HG02763 (cell line): ENCODE results near the gene TESK1.
A peak's percentile ranks its signal among the peaks of the same experiment; 100 is the strongest.

Experiments used
- ATAC-seq: cut with Tn5 transposase; IDR thresholded peaks from one replicate; pipeline ENCODE4 v1.9.1; 2021; ENCODE audit warnings: mild to moderate bottlenecking, moderate library complexity; ENCODE audit not compliant: unreplicated experiment

Gene TESK1

GRCh38 chr9:35604578-35605350 lies at the start of gene TESK1:
Gene TESK1 (plus strand): TSS chr9:35605262. CDS start chr9:35605620, 358 bp downstream.
- ATAC-seq = peak; percentile 36

GRCh38 chr9:35555881-35556280 lies 49.2 kb upstream of the TESK1 start:
- no peak for ATAC-seq

- ATAC-seq = no peak
These were observed 48.3 kb upstream of the TESK1 start for GRCh38 chr9:35556776-35557175.

- ATAC-seq = no peak
These were observed 47.7 kb upstream of the TESK1 start for GRCh38 chr9:35557320-35557719.

GRCh38 chr9:35558185-35558584 lies 46.9 kb upstream of the TESK1 start:
- ATAC-seq = no peak

GRCh38 chr9:35559792-35560530 lies 45.1 kb upstream of the TESK1 start:
- ATAC-seq = no peak

- no peak for ATAC-seq
These were observed 44.3 kb upstream of the TESK1 start for GRCh38 chr9:35560625-35561337.

GRCh38 chr9:35561468-35562261 lies 43.4 kb upstream of the TESK1 start:
- ATAC-seq = no peak

- no peak for ATAC-seq
These were observed 41.9 kb upstream of the TESK1 start for GRCh38 chr9:35562895-35563780.

- no peak for ATAC-seq
These were observed 41.3 kb upstream of the TESK1 start for GRCh38 chr9:35563791-35564197.

- ATAC-seq = no peak
These were observed 40.4 kb upstream of the TESK1 start for GRCh38 chr9:35564658-35565061.

GRCh38 chr9:35566417-35566816 lies 38.6 kb upstream of the TESK1 start:
- no peak for ATAC-seq

- ATAC-seq = no peak
These were observed 36.9 kb upstream of the TESK1 start for GRCh38 chr9:35568196-35568595.

- no peak for ATAC-seq
These were observed 35.9 kb upstream of the TESK1 start for GRCh38 chr9:35569206-35569605.

- no peak for ATAC-seq
These were observed 34.2 kb upstream of the TESK1 start for GRCh38 chr9:35570709-35571504.

GRCh38 chr9:35574578-35575122 lies 30.4 kb upstream of the TESK1 start:
- ATAC-seq = no peak

- ATAC-seq = no peak
These were observed 29.6 kb upstream of the TESK1 start for GRCh38 chr9:35575478-35575877.

- no peak for ATAC-seq
These were observed 27.6 kb upstream of the TESK1 start for GRCh38 chr9:35577486-35577885.

- no peak for ATAC-seq
These were observed 25.9 kb upstream of the TESK1 start for GRCh38 chr9:35579130-35579529.
